Activated CD8-positive, alpha-beta memory T cell treated with anti-CD3 and anti-CD28 coated beads, Interleukin-2, amount 50 U/mL, for 1 hour (primary cell): ENCODE data around the gene EPS15.

Source experiments
- DNase-seq: peaks from one replicate; pipeline ENCODE4 v3.0.0-alpha.2; 2020; ENCODE audit errors: extremely low read depth

EPS15 gene

GRCh38 chr1:51316113-51316845 is 202.8 kb downstream of the EPS15 start:
- DNase-seq: no peak

- DNase-seq: no peak
Measured at GRCh38 chr1:51314974-51315373, 204.1 kb downstream of the EPS15 start.

- no peak for DNase-seq
Measured at GRCh38 chr1:51313961-51314777, 204.9 kb downstream of the EPS15 start.

GRCh38 chr1:51313268-51313852 is 205.7 kb downstream of the EPS15 start:
- no peak for DNase-seq

- DNase-seq: no peak
Measured at GRCh38 chr1:51312718-51313117, 206.3 kb downstream of the EPS15 start.

- DNase-seq: no peak
Measured at GRCh38 chr1:51311826-51312225, 207.2 kb downstream of the EPS15 start.

GRCh38 chr1:51310871-51311613 is 208.0 kb downstream of the EPS15 start:
- DNase-seq: no peak

- no peak for DNase-seq
Measured at GRCh38 chr1:51309291-51309690, 209.8 kb downstream of the EPS15 start.

- DNase-seq: no peak
Measured at GRCh38 chr1:51308636-51309035, 210.4 kb downstream of the EPS15 start.

GRCh38 chr1:51306950-51307349 is 212.1 kb downstream of the EPS15 start:
- no peak for DNase-seq

- no peak for DNase-seq
Measured at GRCh38 chr1:51305371-51305823, 213.7 kb downstream of the EPS15 start.

GRCh38 chr1:51304360-51304759 is 214.7 kb downstream of the EPS15 start:
- no peak for DNase-seq
